Measurements from ENCODE around the gene SERPINA3. TPM values are rescaled to one million over a fixed set of nuclear protein-coding genes. Genes with fewer than 3 reads are reported as not detected.

SERPINA3 gene
- total and polyA plus RNA-seq, 10 of the 15 experiments (the other 5 are each of a cell fraction or from before 2014, with no cell fraction given) = 2.2 TPM; not detected in 9

GRCh38 chr14:94568186-94568585 is 44.0 kb upstream of the SERPINA3 start:
- Histone ChIP-seq H3K9ac (ENCODE audit: control insufficient read depth, insufficient read depth, low read length) (no peak overlapping the region), H2AFZ (ENCODE audit: control insufficient read depth, low read depth, low read length) (no peak overlapping the region), H3K27ac (ENCODE audit: control insufficient read depth, insufficient read depth) (no peak overlapping the region), H3K79me2 (ENCODE audit: control insufficient read depth, insufficient read depth, low read length) (no peaks in the 10 kb centered on the region), H3K4me1 (ENCODE audit: control insufficient read depth, insufficient read depth, low read length) (no peaks in the 10 kb centered on the region), H3K36me3 (ENCODE audit: control insufficient read depth in 2 of 2, insufficient read depth in 2 of 2, low read length in 1 of 2) (no peaks in the 10 kb centered on the region), H3K4me3 (no peak overlapping the region), H3K4me2 (ENCODE audit: control insufficient read depth, insufficient read depth) (no peak overlapping the region), H3K9me3 (replicated peaks; ENCODE audit: control insufficient read depth, insufficient read depth, low read length) (no peaks in the 10 kb centered on the region), H4K20me1 (ENCODE audit: control insufficient read depth, insufficient read depth) (no peaks in the 10 kb centered on the region), H3K27me3 (replicated peaks in 1 of 2; ENCODE audit: control insufficient read depth in 2 of 2, insufficient read depth in 2 of 2, low read length in 1 of 2) (no peaks in the 10 kb centered on the region; a peak in 1 of 4 replicates)
- no peak for FAIRE-seq
- in situ Hi-C loops (cut with MboI) = no loop called here
- SMC1A ChIA-PET (ENCODE audit: uncharacterized antibody, unreplicated experiment) = no interaction called here
- ATAC-seq = no peak
- DNase-seq (ENCODE audit: low read depth, low spot score) = no peak
- RAD21 ChIA-PET (ENCODE audit: unreplicated experiment) = interaction anchor here (0.7 kb wide), 1 partner anchor 19 kb away, joined by 3 read pairs; no protein-coding TSS in a partner anchor
- intact Hi-C loops (cut with micrococcal nuclease; ENCODE audit: unreplicated experiment) = no loop called here
- no TSS peak for BruUV-seq (replicated peaks)
- WGBS (ENCODE audit: insufficient coverage, insufficient replicate concordance, low lambda C conversion rate, missing lambda C conversion rate) = 17% methylated on average over 9 of the region's 9 CpGs
- TF ChIP-seq SMAD1 (IDR thresholded peaks at IDR 0.05; ENCODE audit: low read depth, partially characterized antibody) (no peak), BCL3 (IDR thresholded peaks at IDR 0.05; ENCODE audit: borderline replicate concordance, insufficient read depth, low read depth, low read length, poor library complexity, severe bottlenecking) (no peak), NBN (IDR thresholded peaks at IDR 0.05) (no peak), STAT1 (conservative IDR thresholded peaks at IDR 0.05) (no peak), HCFC1 (IDR thresholded peaks at IDR 0.05; ENCODE audit: low read length) (no peak), JUND (IDR thresholded peaks at IDR 0.05; ENCODE audit: low read depth, low read length) (no peak), MEF2A (IDR thresholded peaks at IDR 0.05; ENCODE audit: insufficient read depth, low read depth, low read length) (no peak), SMAD5 (IDR thresholded peaks at IDR 0.05; ENCODE audit: low read depth) (no peak), RBBP5 (conservative IDR thresholded peaks at IDR 0.05) (no peak), NKRF (conservative IDR thresholded peaks at IDR 0.05) (no peak), SIN3A (IDR thresholded peaks at IDR 0.05; ENCODE audit: low read depth, low read length) (no peak), NR2F1 (conservative IDR thresholded peaks at IDR 0.05) (no peak), IKZF1 (conservative IDR thresholded peaks at IDR 0.05) (no peak), ETV6 (conservative IDR thresholded peaks at IDR 0.05 in 1 of 2, IDR thresholded peaks at IDR 0.05 in 1 of 2; ENCODE audit: borderline replicate concordance in 1 of 2, low read depth in 1 of 2) (no peak)
- CTCF ChIA-PET = no interaction called here
- POLR2A ChIA-PET = no interaction called here

All from GM12878 (cell line).